WTC11 (cell line): ENCODE results near the gene CCDC28B. TPM values are rescaled to one million over a fixed set of nuclear protein-coding genes. Genes with fewer than 3 reads are reported as not detected.
A peak's percentile ranks its signal among the peaks of the same experiment; 100 is the strongest.

Source experiments
- ATAC-seq: fragments of 200-7000 bp; cut with Tn5 transposase; 2 replicates; pipeline ENCODE4 v1.10.0; 2021; ENCODE audit warnings: mild to moderate bottlenecking, moderate library complexity
- CTCF ChIA-PET: fragments of 300-600 bp; sonication (Branson Sonifier 250); formaldehyde crosslinking; loops from one replicate; lab custom pipeline; 2021; ENCODE audit warnings: antibody characterized with exemption; lab: Charles Lee
- POLR2A ChIA-PET: fragments of 350-600 bp; sonication (Branson Sonifier 250); formaldehyde crosslinking; loops from one replicate; lab custom pipeline; 2021; ENCODE audit warnings: antibody characterized with exemption; lab: Charles Lee
- DNase-seq: peaks from one replicate; pipeline ENCODE4 v3.0.0; 2021; ENCODE audit warnings: low spot score
- H3K27ac Mint-ChIP-seq: 2 replicates; pipeline ENCODE4 v1.8.0; 2021; ENCODE audit warnings: mixed read lengths
- H3K27me3 Mint-ChIP-seq: 2 replicates; pipeline ENCODE4 v1.8.0; 2021; ENCODE audit warnings: low read depth, mild to moderate bottlenecking, moderate library complexity, mixed read lengths
- H3K36me3 Mint-ChIP-seq: 2 replicates; pipeline ENCODE4 v1.8.0; 2021; ENCODE audit warnings: mixed read lengths
- H3K4me1 Mint-ChIP-seq: 2 replicates; pipeline ENCODE4 v1.8.0; 2022; ENCODE audit warnings: mixed read lengths
- H3K4me3 Mint-ChIP-seq: 2 replicates; pipeline ENCODE4 v1.8.0; 2021; ENCODE audit warnings: mild to moderate bottlenecking, moderate library complexity, mixed read lengths
- H3K9me3 Mint-ChIP-seq: 2 replicates; pipeline ENCODE4 v1.8.0; 2021; ENCODE audit warnings: mixed read lengths
- CREM ChIP-seq: sonication (generic); formaldehyde crosslinking; IDR thresholded peaks from 2 replicates; pipeline ENCODE4 v1.8.1; 2022; ENCODE audit warnings: mild to moderate bottlenecking, missing genetic modification reagents, moderate library complexity
- ETV6 ChIP-seq: sonication (generic); formaldehyde crosslinking; IDR thresholded peaks from 2 replicates; pipeline ENCODE4 v1.8.1; 2022; ENCODE audit warnings: mild to moderate bottlenecking, missing genetic modification reagents
- FOXP1 ChIP-seq: sonication (generic); formaldehyde crosslinking; IDR thresholded peaks from 2 replicates; pipeline ENCODE4 v1.8.0; 2022; ENCODE audit warnings: missing genetic modification reagents, mild to moderate bottlenecking, moderate library complexity, borderline replicate concordance
- HMGA2 ChIP-seq: fragments of 250-450 bp; sonication (Bioruptor Pico); IDR thresholded peaks from 2 replicates; pipeline ENCODE4 v1.4.0; 2021; ENCODE audit warnings: mild to moderate bottlenecking, moderate library complexity
- NFYB ChIP-seq: sonication (generic); formaldehyde crosslinking; conservative IDR thresholded peaks from 2 replicates; pipeline ENCODE4 v1.8.0; 2022; ENCODE audit warnings: low read depth, missing genetic modification reagents
- RORB ChIP-seq: fragments of 250-450 bp; sonication (Bioruptor Pico); IDR thresholded peaks from 2 replicates; pipeline ENCODE4 v1.9.0; 2021; ENCODE audit warnings: mild to moderate bottlenecking
- SP1 ChIP-seq: sonication (generic); formaldehyde crosslinking; conservative IDR thresholded peaks from 2 replicates; pipeline ENCODE4 v1.8.1; 2022; ENCODE audit warnings: missing genetic modification reagents
- ZNF121 ChIP-seq: sonication (generic); formaldehyde crosslinking; IDR thresholded peaks from 2 replicates; pipeline ENCODE4 v1.8.0; 2023; ENCODE audit warnings: missing genetic modification reagents
- ZNF232 ChIP-seq: sonication (generic); formaldehyde crosslinking; IDR thresholded peaks from 2 replicates; pipeline ENCODE4 v1.8.0; 2022; ENCODE audit warnings: mild to moderate bottlenecking, missing genetic modification reagents
- ZNF671 ChIP-seq: fragments of 250-450 bp; sonication (Bioruptor Pico); IDR thresholded peaks from 2 replicates; pipeline ENCODE4 v1.8.0; 2021; ENCODE audit warnings: mild to moderate bottlenecking
- total RNA-seq: library from RNA; stranded (reverse); gene quantifications from 3 replicates; pipeline ENCODE4 v1.2.3, GENCODE V29; 2021
- TF ChIP-seq, protein P1 (sequence below): sonication (generic); formaldehyde crosslinking; IDR thresholded peaks from 2 replicates; pipeline ENCODE4 v1.8.1; 2023; ENCODE audit warnings: mild to moderate bottlenecking, missing genetic modification reagents, borderline replicate concordance
- TF ChIP-seq, protein P2 (sequence below): sonication (generic); formaldehyde crosslinking; IDR thresholded peaks from 2 replicates; pipeline ENCODE4 v1.8.0; 2023; ENCODE audit warnings: missing genetic modification reagents, mild to moderate bottlenecking, borderline replicate concordance
- TF ChIP-seq, protein P3 (sequence below): sonication (generic); formaldehyde crosslinking; IDR thresholded peaks from 2 replicates; pipeline ENCODE4 v1.8.0; 2022; ENCODE audit warnings: mild to moderate bottlenecking, missing genetic modification reagents
- TF ChIP-seq, protein P4 (sequence below): fragments of 250-450 bp; sonication (Bioruptor Pico); IDR thresholded peaks from 2 replicates; pipeline ENCODE4 v1.9.0; 2021; ENCODE audit warnings: moderate library complexity, mild to moderate bottlenecking, inconsistent platforms, borderline replicate concordance

Gene CCDC28B
- total RNA-seq, 1 experiment from 2014 or later, result 34.4 TPM

DNA sequence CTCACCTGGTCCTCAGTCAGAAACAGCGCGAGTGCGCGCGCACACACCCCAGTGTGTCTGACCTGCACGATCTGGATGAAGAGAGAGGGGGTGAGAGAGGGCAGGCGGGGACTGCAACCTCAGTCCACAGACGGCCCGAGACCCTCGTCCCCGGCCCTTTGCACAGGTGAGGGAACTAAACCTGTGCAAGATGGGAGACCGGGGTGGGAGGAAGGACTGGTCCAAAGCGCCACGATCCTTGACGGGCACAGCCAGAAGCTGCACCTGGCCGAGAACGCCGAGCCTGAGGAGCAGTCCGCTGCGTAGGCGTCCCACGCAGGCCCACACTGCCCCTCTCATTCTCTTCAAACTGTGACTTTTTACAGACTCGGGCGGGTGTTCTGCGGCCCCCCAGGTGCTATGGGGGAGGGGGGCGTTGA is 4.6 kb downstream of the CCDC28B start:
- Mint-ChIP-seq H3K36me3 (peaks cover 4% of the 10 kb centered on the region), H3K27me3 (peaks cover 8% of the 10 kb centered on the region), H3K9me3 (no peaks in the 10 kb centered on the region), H3K4me1 (peaks cover 24% of the 10 kb centered on the region), H3K27ac (no peak overlapping the region), H3K4me3 (peak overlapping the region; percentile 96)
- no peak for ATAC-seq
- peak; percentile 35 for DNase-seq
- ChIA-PET CTCF (interaction anchor here (0.9 to 2.8 kb wide), 6 partner anchors 11 to 132 kb away, joined by 4 to 17 read pairs (median 5); partner anchors contain the start of genes TMEM39B and TXLNA), POLR2A (interaction anchor here (0.5 to 1.2 kb wide), 5 partner anchors 10 to 1385 kb away, joined by 3 to 8 read pairs (median 6); partner anchors contain the start of gene TXLNA)
- TF ChIP-seq RORB (CRISPR knock-in tag), result no peak
- TF ChIP-seq, protein P1, sequence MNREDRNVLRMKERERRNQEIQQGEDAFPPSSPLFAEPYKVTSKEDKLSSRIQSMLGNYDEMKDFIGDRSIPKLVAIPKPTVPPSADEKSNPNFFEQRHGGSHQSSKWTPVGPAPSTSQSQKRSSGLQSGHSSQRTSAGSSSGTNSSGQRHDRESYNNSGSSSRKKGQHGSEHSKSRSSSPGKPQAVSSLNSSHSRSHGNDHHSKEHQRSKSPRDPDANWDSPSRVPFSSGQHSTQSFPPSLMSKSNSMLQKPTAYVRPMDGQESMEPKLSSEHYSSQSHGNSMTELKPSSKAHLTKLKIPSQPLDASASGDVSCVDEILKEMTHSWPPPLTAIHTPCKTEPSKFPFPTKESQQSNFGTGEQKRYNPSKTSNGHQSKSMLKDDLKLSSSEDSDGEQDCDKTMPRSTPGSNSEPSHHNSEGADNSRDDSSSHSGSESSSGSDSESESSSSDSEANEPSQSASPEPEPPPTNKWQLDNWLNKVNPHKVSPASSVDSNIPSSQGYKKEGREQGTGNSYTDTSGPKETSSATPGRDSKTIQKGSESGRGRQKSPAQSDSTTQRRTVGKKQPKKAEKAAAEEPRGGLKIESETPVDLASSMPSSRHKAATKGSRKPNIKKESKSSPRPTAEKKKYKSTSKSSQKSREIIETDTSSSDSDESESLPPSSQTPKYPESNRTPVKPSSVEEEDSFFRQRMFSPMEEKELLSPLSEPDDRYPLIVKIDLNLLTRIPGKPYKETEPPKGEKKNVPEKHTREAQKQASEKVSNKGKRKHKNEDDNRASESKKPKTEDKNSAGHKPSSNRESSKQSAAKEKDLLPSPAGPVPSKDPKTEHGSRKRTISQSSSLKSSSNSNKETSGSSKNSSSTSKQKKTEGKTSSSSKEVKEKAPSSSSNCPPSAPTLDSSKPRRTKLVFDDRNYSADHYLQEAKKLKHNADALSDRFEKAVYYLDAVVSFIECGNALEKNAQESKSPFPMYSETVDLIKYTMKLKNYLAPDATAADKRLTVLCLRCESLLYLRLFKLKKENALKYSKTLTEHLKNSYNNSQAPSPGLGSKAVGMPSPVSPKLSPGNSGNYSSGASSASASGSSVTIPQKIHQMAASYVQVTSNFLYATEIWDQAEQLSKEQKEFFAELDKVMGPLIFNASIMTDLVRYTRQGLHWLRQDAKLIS (CRISPR knock-in tag), result no peak
- TF ChIP-seq, protein P2, sequence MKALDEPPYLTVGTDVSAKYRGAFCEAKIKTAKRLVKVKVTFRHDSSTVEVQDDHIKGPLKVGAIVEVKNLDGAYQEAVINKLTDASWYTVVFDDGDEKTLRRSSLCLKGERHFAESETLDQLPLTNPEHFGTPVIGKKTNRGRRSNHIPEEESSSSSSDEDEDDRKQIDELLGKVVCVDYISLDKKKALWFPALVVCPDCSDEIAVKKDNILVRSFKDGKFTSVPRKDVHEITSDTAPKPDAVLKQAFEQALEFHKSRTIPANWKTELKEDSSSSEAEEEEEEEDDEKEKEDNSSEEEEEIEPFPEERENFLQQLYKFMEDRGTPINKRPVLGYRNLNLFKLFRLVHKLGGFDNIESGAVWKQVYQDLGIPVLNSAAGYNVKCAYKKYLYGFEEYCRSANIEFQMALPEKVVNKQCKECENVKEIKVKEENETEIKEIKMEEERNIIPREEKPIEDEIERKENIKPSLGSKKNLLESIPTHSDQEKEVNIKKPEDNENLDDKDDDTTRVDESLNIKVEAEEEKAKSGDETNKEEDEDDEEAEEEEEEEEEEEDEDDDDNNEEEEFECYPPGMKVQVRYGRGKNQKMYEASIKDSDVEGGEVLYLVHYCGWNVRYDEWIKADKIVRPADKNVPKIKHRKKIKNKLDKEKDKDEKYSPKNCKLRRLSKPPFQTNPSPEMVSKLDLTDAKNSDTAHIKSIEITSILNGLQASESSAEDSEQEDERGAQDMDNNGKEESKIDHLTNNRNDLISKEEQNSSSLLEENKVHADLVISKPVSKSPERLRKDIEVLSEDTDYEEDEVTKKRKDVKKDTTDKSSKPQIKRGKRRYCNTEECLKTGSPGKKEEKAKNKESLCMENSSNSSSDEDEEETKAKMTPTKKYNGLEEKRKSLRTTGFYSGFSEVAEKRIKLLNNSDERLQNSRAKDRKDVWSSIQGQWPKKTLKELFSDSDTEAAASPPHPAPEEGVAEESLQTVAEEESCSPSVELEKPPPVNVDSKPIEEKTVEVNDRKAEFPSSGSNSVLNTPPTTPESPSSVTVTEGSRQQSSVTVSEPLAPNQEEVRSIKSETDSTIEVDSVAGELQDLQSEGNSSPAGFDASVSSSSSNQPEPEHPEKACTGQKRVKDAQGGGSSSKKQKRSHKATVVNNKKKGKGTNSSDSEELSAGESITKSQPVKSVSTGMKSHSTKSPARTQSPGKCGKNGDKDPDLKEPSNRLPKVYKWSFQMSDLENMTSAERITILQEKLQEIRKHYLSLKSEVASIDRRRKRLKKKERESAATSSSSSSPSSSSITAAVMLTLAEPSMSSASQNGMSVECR (CRISPR knock-in tag), result 0 out of 2 replicates have a peak, but pooled peaks have one; percentile 58
- TF ChIP-seq NFYB (CRISPR knock-in tag), result no peak
- TF ChIP-seq, protein P3, sequence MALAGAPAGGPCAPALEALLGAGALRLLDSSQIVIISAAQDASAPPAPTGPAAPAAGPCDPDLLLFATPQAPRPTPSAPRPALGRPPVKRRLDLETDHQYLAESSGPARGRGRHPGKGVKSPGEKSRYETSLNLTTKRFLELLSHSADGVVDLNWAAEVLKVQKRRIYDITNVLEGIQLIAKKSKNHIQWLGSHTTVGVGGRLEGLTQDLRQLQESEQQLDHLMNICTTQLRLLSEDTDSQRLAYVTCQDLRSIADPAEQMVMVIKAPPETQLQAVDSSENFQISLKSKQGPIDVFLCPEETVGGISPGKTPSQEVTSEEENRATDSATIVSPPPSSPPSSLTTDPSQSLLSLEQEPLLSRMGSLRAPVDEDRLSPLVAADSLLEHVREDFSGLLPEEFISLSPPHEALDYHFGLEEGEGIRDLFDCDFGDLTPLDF (CRISPR knock-in tag), result no peak

DNA sequence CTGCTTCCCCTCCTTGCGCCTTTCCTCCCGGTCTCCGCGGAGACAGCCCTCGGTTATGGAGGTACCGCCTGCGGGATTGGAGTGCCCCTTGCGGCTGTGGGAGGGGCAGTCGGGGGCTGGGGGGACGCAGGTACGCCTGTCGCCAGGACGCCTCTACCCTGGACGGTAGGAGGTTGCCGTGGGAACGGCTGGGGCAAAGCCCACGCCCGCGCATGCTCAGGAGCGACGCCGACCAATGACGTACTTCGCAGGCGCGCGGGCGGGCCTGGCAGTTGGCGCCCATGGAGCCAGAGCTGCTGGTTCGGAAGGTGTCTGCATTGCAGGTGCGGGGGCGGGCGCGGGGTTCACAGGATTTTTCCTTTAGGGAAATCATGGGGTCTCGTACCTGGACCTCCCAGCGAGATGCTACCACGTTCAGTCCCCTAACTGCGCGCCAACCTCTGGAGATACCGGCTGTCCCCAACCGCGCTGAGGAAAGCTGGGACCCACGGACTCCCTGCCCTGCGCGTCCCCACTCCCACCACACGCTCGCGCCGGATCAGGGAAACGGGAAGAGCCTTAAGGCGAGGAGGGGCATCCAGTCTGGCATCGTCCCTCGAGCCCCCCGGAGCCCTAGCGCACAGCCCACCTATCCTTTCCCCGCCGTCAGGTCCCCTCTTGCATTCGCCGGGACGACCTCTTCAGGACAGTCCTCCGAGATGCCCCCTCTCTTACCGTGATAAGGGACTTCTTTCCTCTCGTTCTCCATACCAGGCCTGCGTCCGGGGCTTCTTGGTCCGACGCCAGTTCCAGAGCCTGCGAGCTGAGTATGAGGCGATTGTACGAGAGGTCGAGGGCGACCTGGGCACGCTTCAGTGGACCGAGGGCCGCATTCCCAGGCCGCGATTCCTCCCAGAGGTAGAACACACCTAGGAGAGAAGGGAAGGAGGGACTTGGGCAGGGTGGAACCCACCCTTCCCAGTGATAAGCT is 5.3 kb downstream of the CCDC28B start, which contains the start of gene IQCC:
Gene IQCC (plus strand): TSS at position 271 of the 970 bp plus-strand sequence. CDS start 11 bp downstream, at position 282.
- ChIA-PET POLR2A (interaction anchor here (0.5 to 1.5 kb wide), 7 partner anchors 10 to 1385 kb away, joined by 3 to 8 read pairs (median 5); partner anchors contain the start of genes MARCKSL1 and TXLNA), CTCF (interaction anchor here (0.5 to 2.8 kb wide), 6 partner anchors 10 to 132 kb away, joined by 3 to 17 read pairs (median 5); partner anchors contain the start of genes TMEM39B and TXLNA)
- peak; percentile 94 for DNase-seq
- Mint-ChIP-seq H3K27me3 (peaks cover 8% of the 10 kb centered on the region), H3K27ac (0 out of 2 replicates have a peak within 1 kb of the TSS, but pooled peaks have one; percentile 74), H3K4me3 (peak within 1 kb of the TSS; percentile 96), H3K9me3 (no peaks in the 10 kb centered on the region), H3K36me3 (peaks cover 4% of the 10 kb centered on the region), H3K4me1 (peaks cover 19% of the 10 kb centered on the region)
- peak; percentile 78 for ATAC-seq
- TF ChIP-seq ETV6 (CRISPR knock-in tag), result peak; percentile 73; the same call in 1 of the 2 replicates
- TF ChIP-seq ZNF232 (CRISPR knock-in tag), result 0 out of 2 replicates have a peak, but pooled peaks have one; percentile 48
- TF ChIP-seq NFYB (CRISPR knock-in tag), result no peak
- TF ChIP-seq, protein P1 (CRISPR knock-in tag), result no peak
- TF ChIP-seq CREM (CRISPR knock-in tag), result peak; percentile 95
- no peak for TF ChIP-seq RORB (CRISPR knock-in tag)
- TF ChIP-seq ZNF121, result peak; percentile 38; the same call in 1 of the 2 replicates
- no peak for TF ChIP-seq FOXP1 (CRISPR knock-in tag)
- TF ChIP-seq SP1 (CRISPR knock-in tag), result peak; percentile 85
- TF ChIP-seq, protein P4, sequence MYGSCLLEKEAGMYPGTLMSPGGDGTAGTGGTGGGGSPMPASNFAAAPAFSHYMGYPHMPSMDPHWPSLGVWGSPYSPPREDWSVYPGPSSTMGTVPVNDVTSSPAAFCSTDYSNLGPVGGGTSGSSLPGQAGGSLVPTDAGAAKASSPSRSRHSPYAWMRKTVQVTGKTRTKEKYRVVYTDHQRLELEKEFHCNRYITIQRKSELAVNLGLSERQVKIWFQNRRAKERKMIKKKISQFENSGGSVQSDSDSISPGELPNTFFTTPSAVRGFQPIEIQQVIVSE (CRISPR knock-in tag), result no peak
- no peak for TF ChIP-seq ZNF671 (CRISPR knock-in tag)
- no peak for TF ChIP-seq HMGA2
